GM15510 (cell line): ENCODE measurements around the gene CTTNBP2NL.

Experiments
- POLR2A ChIP-seq: IDR thresholded peaks from 3 replicates; pipeline ENCODE4 v1.6.1; 2011; ENCODE audit warnings: borderline replicate concordance; ENCODE audit not compliant: insufficient read length; ENCODE audit errors: extremely low read depth

CTTNBP2NL gene

GRCh38 chr1:112446411-112446810, 50.4 kb downstream of the CTTNBP2NL start:
- no peak for TF ChIP-seq POLR2A

DNA sequence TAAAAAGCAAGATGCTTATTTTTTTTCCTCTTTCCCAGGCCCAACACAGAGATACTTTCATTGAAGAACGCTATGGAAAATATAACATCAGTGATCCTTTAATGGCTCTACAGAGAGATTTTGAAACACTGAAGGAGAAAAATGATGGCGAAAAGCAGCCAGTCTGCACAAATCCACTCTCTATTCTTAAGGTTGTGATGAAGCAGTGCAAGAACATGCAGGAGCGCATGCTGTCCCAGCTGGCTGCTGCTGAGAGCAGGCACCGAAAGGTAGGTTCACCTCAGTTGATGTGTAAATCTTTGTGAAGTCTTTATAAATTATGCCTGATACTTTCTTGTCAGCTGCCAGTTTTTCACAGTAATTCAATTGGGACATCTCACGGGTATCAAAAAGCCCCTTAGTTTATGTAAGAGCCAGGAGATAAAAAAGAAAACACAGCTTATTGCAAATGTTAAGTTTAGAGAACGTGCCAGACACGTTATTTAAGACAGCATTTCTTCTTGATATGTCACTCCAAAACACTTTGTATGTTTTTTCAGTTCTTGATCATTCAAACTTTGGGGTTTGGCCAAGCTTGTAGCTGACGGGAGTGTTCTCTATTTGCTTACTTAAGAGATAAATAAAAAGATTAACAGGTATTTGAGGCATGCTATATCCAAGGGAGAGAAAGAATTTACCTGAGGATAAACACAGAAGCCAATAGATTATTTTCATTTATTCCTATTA, 53.1 kb downstream of the CTTNBP2NL start:
- no peak for TF ChIP-seq POLR2A

DNA sequence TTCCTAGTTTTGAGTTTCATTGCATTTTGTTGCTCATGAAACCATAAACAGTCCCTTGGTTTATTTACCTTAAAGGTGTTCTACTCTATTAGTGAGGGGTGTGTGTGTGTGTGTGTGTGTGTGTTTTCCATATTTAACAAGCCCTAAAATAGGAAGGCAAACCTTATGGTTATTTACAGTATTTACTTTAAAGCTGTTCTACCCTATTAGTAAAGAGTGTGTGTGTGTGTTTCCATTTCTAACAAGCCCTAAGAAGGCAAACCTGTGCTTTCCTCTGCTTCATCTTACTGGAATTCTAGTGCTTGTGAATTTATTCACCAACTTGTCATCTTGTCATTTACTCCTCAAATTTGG, 53.6 kb downstream of the CTTNBP2NL start:
- no peak for TF ChIP-seq POLR2A

DNA sequence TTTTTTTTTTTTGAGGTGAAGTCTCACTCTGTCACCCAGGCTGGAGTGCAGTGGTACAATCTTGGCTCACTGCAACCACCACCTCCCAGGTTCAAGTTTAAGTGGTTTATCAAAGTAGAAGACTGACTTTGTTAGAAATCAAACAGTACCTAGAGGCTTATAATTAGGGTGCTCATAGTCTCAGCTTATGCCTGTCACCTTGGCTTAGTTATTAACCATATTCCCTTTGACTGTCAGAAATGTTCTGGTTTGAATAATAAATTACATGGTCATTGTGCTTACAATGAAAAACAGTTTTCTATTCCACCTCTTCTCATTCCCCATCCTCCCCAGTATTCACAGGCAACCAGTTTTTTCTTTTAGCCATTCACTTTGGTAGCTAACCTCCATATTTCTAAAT, 54.8 kb downstream of the CTTNBP2NL start:
- no peak for TF ChIP-seq POLR2A

DNA sequence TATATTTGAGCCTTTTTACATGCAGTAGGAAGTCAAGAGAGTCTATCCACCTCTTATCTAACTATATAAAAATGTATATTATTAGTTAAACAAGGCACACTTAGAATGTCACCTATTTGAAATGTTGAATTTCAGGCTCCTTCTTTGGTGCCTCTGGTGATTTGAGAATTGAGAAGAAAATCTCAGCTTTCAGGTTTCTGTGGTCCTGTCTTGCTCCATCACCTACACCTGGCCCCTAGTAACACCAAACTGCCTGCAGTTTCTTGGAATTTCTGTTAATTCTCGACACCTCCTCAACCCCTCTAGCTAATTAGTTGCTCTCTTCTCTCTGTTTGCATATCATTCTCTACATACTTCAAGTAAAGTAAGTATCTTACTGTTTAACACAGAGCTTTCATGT, 57.9 kb downstream of the CTTNBP2NL start:
- TF ChIP-seq POLR2A, result no peak

GRCh38 chr1:112454316-112454715, 58.3 kb downstream of the CTTNBP2NL start:
- no peak for TF ChIP-seq POLR2A

GRCh38 chr1:112457241-112457640, 61.2 kb downstream of the CTTNBP2NL start:
- no peak for TF ChIP-seq POLR2A

- TF ChIP-seq POLR2A, result no peak
Measured at GRCh38 chr1:112457955-112458354, 61.9 kb downstream of the CTTNBP2NL start.

- no peak for TF ChIP-seq POLR2A
Measured at GRCh38 chr1:112458756-112459155, 62.7 kb downstream of the CTTNBP2NL start.

GRCh38 chr1:112460615-112461014, 64.6 kb downstream of the CTTNBP2NL start:
- TF ChIP-seq POLR2A, result no peak

DNA sequence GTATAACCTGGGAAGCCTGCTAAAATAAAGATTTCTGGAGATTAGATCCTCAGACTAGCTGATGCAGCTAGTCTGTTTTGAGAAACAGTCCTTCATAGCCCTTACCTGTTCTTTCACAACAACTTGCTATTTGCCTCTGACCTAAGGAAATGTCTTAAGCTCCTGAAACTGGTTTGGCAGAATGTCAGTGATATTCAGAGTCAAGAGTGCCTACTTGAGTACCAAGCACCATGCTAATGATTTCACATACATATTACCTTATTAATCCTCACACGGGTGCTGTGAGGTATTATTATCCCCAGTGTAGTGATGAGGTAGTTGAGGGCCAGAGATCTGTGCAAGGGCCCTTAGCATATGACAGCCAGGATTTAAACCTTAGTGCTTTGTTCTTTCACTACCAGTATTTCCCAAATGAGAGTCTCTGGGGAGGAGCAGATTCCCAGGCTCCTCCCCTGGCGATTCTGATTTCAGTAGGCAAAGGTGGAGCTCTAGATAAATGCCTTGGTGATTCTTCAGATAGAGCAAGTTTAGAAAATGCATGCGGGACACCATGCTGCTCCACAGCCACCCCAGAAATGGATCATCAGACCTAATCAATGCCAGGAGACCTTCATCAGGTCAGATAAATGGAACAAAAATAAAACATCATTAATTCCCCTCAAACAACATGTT, 65.3 kb downstream of the CTTNBP2NL start:
- no peak for TF ChIP-seq POLR2A

DNA sequence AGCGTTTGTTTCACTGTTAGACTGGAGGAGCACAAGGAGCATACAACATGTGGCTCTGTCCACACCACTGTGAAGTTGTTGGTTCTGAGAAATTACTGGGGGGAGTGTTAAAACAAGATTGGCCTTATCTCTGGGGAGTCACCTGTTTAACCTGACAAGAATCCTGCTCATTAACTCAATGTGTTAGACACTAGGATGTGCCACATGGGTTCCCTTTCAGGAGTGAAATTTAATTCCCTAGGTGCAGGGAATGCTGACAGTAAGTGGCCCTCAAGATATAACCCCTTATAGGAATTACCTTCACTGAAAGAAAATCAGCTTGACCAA, 66.9 kb downstream of the CTTNBP2NL start:
- no peak for TF ChIP-seq POLR2A

- no peak for TF ChIP-seq POLR2A
Measured at GRCh38 chr1:112464501-112464900, 68.5 kb downstream of the CTTNBP2NL start.

DNA sequence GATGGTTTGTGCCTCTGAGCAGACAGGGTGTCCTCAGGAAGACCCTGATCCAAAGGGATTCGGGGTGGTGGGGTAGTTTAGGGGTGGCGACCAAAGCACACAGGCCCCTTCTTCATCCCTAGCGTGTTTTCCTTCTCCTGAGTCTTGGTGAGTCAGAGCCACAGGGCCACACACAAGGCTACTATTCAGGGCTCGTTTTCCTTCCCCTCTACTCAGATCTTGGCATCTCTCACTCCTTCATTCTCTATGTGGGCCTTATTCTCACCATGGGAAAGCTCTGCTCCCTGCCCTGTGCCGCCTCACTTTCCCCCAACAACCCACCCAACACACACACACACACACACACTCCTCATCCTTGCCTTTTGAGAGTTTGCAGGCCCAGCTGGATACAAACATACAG, 69.1 kb downstream of the CTTNBP2NL start:
- no peak for TF ChIP-seq POLR2A

DNA sequence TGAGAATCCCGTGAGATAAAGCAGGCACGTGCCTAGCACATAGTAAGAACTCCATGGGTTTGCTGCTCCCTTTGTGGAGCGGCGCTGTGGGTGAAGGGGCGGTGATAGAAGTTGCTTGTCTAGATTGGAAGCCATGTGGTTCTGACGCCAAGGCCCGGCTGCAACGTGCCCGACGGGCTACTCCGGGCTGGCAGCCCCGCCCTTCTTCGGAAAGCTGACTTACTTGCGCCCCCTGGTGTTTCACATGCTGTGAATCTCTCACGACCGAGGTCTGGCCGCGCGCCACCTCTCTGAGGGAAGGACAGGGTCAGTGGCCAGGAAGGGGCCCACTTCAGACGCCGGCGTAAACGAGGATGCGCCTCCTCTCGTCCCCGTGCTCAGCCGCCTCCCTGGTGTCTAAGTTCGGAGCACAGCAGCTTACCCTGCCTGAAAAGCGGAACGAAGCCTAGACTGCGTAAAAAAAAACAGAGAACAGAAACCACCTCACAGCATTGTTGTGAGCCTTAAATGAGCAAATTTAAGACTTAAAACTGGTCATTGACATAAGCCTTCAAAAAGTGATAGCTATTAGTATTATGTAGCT, 70.2 kb downstream of the CTTNBP2NL start:
- TF ChIP-seq POLR2A, result no peak

- no peak for TF ChIP-seq POLR2A
Measured at GRCh38 chr1:112470966-112471365, 75.0 kb downstream of the CTTNBP2NL start.

DNA sequence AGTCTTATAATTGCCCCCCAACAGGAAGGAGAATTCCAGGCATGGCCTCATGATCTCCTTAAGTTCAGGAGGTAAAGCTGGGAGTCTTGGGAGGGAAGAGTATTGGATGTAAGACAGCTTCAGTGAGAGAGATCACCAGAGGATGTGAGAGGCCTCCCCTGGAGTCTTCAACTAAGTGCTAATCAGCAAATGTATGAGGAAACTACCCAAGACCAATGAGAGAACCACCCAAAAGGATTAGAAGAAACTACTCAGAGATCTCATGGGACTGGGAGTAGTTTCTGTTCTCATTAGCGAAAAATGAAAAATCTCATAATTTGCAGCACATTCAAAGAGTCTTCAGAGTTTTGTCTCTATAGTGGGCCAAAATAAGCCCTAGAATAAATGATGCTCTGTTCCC, 76.1 kb downstream of the CTTNBP2NL start:
- TF ChIP-seq POLR2A, result no peak

DNA sequence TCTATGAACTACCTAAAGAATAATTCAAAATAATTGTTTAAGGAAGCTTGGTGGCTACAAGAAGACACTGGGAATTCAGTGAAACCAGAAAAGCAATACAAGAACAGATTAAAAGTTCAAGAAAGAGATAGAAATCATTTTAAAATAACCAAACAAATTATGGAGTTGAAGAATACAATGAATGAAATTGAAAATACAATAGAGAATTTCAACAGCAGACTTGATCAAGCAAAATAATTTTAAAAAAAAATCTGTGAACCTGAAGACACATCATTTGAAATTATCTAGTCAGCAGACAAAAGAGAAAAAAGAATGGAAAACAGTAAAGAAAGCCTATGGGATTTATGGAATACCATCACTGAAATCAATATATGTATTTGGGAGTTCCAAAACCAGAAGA, 81.5 kb downstream of the CTTNBP2NL start:
- TF ChIP-seq POLR2A, result no peak
